ENCODE measurements around the gene CPD.
"Not testable (repeated sequence)": the region's sequence is repeated elsewhere in the genome, so short reads cannot be mapped to it uniquely, and the experiment has no call there.

The CPD gene

DNA sequence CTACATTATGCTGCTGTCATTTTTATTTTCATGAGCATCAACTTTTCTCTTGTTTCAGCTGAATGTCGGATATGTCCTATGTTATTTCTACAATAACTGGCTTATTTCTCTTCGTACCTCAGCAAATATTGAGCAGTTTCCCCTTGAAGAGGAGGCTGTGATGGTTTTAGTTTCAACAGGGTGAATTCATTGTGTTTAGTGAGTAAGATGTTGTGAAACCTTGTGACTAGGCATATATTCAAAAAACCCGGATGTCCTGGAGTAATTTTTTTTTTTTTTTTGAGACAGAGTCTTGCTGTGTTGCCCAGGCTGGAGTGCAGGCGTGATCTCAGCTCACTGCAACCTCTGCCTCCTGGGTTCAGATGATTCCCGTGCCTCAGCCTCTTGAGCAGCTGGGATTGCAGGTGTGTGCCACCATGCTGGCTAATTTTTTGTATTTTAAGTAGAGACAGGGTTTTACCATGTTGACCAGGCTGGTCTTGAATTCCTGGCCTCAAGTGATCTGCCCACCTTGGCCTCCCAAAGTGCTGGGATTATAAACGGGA lies 11.1 kb downstream of the CPD start:
- DNase-seq, result no peak

DNA sequence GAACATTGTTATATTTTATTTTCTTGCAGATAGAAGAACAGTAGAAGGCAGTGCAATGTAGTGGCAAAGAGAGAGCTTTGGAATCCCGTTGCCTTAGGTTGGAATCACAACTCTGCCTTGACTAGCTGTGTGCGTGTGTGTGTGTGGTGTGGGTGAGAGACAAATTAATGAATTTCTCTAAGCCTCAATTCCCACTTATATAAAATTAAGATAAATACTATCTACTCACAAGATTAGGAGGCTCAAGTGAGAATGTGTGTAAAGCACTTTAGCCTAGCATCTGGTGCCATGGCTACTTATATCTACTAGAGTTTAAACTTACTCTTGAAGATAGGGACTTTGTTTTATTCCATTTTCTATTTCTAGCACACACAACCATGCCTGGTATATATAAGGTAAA lies 12.8 kb downstream of the CPD start:
- no peak for DNase-seq

DNA sequence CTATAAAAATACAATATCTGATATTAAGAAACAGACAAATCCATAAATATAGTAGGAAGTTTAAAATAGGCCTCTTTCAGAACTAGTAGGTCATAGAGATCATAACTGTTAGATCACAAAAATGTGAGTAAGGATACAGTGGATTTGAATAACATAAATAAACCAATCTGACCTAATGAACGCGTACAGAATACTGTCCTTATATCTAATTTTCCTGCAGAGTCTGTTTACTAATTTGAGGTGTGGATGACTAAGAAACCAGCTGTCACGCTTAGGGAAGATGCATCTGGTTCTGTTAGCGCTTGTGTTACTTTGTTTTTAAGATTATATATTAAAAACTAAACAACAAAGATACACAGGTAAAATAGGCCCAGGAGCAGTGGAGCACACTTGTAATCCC lies 14.8 kb downstream of the CPD start:
- no peak for DNase-seq

DNA sequence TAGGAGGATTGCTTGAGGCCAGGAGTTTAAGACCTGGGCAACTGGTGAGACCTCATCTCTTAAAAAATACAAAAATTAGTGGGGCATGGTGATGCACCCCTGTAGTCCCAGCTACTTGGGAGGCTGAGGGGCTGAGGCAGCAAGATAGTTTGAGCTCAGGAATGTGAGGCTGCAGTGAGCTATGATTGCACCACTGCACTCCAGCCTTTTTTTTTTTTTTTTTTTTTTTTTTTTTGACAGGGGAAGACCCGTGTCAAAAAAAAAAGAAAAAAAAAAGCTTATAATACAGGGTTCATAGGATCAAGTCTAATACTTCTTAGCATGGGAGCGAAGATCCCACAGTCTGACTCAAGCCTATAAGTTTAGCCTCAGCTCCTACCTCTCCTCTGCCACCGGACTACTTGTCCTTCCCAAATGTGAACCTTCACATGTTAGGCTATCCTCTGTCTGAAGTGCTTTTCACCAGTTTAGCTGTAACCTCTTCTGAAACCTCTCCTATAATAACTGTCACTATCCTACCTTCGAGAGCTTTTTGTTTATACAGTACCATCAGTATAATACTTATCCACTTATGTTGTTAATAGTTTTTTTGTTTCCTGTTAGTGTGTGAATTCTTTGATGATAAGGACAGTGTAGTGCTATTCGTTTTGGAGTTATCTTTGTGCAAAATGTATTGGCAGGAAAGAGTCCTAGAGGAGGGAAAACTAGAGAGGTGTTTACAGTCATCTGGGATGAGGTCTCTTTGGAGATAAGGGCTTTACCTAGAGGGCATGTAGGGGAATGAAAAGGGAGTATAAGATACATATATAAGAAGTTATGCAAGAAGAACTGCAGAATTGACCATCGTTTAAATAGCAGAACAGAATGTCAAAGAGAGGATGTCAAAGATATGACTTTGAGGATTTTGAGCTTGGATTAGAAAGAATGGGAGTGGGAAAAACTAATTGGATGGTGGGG lies 15.5 kb downstream of the CPD start:
- DNase-seq, result no peak

DNA sequence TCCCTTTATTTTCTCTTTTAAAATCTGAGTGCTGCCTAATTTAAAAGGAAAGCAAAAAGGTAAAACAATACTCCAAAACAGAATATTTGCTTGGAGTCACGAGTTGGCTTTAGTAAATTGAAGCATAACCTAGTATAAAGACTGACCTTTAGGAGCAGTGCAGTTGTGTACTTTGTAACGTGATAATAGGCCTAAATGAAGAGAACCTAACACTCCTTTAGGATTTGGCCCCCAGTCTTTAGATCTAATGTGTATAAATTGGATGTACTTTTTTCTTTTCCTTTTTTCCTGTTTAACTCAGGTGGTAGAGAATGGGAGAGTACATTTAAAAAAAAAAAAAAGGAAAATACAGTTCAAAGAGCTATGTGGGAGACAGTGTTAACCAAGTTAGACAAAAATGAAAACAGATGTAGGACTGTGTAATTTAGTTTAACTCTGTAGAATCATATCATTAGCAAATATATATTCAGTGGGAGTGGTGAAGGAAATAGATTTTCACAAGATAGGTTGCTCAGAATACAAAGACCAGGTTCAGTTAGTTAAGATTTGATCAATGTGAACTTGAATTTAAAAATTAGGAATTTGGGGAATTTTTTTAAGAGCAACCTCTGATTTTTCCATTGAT lies 16.8 kb downstream of the CPD start:
- no peak for DNase-seq

DNA sequence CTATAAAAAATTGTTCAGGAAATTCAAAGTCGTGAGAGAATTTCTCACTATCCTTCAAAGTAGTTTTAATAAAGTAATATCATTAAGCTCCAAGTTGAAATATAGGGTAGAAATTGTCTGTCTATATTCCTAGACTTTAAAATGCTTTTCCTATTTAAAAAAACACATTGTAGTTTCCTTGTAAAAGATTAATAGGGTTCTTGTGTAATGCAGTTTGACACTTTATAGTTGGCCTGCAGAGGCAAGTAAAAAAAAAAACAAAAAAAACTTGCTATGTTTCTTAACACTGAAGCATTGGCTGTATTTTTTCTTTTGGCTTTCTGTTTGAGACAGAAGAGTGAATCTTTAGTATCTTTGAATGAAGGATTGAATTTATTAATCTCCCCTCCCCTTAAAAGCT lies 17.4 kb downstream of the CPD start:
- DNase-seq, result no peak

DNA sequence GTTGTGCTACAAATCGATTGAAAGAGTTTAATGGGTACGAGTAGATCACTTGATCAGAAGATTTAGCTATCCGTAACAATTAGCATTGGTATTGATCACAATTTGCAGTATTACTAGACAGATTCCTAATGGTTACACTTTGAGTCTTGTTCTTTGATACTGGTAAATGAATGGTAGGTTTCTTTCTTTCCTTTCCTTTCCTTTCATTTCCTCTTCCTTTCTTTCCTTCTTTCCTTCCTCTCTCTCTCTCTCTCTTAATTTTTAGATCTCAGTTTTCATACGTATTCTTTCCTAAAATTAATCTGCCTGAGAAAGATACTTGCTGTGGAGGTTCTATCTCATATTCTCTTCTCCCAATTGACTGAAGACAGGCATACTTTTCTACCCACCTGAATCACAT lies 17.9 kb downstream of the CPD start:
- DNase-seq, result no peak

DNA sequence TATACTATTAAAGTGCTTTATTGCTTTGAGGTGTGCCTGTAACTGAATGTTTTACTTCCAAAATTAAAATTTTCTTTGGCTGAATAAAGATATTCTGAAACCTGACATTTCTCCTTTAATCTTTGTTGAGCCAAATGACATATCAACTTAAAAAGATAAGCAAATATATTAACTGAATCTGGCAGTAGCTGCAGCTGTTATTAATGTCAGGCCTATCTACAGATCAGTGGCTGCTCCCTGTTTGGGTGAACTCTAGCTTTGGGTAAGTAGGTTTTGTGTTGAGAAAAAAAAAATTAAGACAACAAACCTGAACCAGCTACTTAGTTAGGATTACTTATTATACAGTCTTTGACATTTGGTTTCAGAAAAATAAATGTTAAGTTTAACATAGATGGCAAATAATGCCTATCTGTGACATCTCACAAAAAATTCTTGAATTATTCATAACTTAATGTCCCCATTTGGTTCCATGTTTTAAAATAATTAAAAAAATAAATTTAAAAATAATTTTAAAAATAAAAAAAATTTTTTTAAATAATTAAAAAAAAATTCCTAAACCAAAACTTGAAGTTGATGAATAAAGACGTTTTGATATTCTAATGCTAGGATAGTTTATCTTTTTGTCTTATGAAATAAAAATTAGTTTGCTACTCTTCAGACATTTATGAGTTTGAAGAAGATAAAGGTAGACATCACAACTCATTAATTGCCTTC lies 19.8 kb downstream of the CPD start:
- DNase-seq, result no peak

DNA sequence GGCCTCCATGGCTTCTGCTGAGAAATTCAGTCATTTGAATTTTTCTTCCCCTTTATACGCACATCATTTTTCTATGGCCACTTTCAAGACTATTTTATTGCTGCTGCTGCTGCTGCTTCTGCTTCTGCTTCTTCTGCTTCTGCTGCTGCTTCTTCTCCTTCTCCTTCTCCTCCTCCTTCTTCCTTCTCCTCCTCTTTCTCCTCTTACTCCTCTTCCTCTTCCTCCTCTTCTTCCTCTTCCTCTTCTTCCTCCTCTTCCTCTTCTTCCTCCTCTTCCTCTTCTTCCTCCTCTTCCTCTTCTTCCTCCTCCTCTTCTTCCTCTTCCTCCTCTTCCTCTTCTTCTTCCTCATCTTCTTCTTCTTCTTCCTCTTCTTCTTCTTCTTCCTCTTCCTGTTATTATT lies 22.4 kb downstream of the CPD start:
- no peak for DNase-seq

DNA sequence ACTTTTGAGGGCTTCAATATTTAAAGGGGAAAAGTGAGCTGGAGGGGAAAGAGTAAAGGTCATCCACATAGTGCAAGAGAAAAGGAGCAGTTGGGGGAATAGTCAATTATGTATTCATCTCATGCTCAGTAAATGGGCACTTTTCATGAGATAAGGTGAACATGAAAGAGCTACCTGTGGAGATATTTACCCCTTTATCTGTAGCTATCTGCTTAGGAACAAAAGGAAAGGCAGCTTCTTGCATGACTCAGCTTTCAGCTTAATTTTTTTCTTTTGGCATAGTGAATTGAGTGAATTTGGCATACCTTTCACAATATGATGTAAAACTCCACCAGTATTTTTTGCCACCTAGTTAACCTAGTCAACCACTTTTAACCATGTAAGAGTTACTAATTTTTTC lies 26.4 kb downstream of the CPD start:
- no peak for DNase-seq

DNA sequence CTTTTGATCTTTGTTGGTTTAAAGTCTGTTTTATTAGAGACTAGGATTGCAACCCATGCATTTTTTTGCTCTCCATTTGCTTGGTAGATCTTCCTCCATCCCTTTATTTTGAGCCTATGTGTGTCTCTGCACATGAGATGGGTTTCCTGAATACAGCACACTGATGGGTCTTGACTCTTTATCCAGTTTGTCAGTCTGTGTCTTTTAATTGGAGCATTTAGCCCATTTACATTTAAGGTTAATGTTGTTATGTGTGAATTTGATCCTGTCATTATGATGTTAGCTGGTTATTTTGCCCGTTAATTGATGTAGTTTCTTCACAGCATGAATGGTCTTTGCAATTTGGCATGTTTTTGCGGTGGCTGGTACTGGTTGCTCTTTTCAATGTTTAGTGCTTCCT lies 31.9 kb downstream of the CPD start:
- not testable (repeated sequence) for DNase-seq

DNA sequence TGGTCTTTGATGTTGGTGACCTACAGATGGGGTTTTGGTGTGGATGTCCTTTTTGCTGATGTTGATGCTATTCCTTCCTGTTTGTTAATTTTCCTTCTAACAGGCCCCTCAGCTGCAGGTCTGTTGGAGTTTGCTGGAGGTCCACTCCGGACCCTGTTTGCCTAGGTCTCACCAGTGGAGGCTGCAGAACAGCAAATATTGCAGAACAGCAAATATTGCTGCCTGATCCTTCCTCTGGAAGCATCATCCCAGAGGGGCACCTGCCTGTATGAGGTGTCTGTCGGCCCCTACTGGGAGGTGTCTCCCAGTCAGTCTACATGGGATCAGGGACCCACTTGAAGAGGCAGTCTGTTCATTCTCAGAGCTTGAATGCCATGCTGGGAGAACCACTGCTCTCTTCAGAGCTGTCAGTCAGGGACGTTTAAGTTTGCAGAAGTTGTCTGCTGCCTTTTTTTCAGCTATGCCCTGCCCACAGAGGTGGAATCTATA lies 33.3 kb downstream of the CPD start:
- not testable (repeated sequence) for DNase-seq

DNA sequence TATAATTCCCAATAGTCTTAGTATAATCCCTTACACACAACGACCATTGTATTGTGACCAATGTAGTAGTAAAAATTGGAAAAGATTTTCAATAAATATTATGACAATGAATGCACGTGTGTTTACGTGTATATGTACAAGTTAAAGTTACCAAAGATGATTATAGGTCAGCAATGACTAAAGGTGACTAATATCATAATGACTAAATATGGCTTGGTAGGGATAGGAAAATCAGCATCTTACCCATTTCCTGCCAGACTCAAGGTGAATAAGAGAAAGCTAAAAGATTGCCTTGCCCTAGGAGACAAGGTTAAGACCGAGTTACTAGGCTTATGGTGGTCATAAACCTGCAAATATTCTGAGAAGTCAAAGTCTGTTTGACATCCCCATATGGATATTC lies 34.4 kb downstream of the CPD start:
- DNase-seq, result no peak

DNA sequence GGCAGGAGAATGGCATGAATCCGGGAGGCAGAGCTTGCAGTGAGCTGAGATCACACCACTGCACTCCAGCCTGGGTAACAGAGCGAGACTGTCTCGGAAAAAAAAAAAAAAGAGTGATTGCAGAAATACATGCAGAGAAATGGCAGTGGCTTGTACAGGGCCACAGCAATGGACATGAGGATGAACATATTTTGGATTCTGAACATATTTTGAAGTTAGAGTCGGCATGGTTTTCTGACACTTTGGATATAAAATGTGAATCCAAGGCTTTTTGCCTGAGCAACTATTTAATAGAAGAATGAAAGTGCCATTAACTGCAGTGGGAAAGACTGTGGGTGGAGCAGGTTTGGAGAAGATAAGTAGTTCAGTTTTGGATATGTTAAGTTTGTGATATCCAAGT lies 35.8 kb downstream of the CPD start:
- no peak for DNase-seq

DNA sequence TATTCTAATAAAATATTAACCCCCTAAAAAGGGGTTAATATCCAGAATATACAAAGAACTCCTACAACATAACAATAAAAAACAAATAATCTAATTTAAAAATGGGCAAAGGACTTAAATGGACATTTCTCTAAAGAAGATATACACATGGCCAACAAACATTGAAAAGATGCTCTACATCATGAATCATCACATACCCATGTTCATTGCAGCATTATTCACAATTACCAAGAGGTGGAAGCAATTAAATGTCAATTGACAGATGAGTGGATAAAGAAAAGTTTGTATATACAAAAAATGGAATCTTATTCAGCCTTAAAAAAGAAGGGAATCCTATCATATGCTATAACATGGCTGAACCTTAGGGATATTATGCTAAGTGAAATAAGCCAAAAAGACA lies 36.8 kb downstream of the CPD start:
- DNase-seq, result no peak

DNA sequence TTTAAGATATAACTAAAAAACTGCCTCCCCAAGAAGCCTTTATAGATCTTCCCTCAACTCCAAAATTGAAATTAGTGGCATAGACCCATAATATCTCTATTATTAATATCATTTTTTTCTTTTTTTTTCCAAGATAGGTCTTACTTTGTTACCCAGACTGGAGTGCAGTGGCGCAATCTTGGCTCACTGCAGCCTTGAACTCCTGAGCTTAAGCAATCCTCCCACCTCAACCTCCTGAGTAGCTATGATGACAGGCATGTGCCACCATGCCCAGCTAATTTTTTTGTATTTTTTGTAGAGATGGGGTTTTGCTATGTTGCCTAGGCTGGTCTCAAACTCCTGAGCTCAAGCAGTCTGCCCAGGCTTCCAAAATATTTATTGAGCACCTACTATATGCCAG lies 39.3 kb downstream of the CPD start:
- DNase-seq, result not testable (repeated sequence)

DNA sequence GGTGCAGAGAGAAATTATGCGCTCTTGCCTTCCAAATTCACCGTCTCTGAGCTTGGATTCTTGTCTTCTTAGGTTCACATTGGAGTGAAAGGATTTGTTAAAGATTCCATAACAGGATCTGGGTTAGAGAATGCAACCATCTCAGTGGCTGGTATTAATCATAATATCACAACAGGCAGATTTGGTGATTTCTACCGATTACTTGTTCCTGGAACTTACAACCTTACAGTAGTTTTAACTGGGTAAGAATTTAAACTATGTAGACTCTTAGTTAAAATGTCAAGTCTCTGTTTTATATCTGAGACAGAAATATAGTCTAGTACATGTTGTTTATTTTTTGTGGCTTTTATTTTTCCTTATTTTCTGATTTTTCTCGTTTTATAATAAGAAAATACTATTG lies 42.9 kb downstream of the CPD start:
- no peak for DNase-seq

DNA sequence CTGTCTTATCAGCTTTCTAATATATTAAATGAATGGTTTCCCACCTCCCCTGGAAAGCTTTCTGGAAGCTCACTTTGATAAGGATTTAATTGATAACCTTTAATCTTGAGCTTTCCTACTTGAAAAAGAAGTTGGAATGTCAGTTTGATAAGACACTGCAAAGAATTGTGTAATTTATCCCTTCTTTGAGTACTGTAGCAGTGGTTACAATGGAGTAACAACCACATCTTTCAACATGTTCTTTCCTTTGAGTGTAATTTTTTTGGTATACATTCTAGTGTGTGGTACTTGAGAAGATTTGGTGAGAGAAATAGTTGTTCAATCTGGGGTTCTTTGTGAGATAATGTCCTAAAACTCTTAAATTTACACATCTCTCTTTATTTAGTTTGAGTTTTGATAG lies 43.4 kb downstream of the CPD start:
- DNase-seq, result no peak

DNA sequence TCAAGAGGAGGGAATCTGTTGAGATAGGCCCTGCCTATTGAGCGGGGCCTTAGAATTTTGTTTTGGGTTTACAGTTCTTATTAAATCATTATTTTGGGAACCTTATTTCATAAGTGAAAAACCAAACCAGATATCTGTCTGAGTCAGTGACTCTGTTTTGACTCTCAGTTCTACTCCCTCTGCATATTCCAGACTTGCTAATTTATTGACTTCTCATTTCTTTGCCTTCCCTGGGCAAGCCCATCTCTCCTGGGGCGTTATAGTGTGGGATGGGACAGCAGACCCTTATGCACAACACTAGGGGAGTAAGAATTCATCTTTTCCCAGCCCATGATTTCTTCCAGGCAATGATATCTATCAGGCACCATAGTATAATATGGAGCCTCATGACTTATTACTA lies 45.7 kb downstream of the CPD start:
- no peak for DNase-seq

DNA sequence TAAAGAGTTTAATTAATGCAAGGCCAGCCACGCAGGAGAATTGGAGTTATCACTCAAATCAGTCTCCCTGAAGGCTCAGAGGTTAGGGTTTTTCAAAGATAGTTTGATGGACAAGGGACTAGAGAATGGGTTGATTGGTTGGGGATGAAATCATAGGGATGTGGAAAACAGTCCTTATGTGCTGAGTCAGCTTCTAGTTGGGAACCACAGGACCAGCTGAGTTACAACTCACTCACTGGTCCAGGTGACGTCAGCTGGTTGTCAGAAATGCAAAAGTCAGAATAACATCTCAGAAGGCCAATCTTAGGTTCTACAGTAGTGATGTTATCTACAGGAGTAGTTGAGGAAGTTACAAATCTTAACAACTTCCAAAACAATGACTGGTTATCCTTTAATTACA lies 47.6 kb downstream of the CPD start:
- no peak for DNase-seq

DNA sequence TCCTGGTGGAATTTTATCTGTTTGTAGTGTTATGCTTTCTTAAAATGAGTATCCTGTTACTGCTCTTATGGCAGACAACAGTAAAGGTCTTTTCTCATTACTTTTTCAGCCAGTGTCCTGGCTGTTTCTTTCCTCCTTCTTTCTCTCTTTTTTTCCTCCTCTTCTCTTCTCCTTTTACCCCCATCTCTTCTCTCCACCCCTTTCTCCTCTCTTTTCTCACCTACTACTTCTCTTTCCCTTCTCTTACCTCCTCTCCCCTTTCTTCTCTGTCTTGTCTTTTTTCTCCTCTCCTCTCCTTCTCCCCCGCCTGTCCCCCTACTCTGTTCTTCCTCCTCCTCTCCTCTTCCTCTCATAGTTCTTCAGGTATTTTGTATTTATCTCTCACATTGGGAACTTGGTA lies 48.9 kb downstream of the CPD start:
- no peak for DNase-seq

DNA sequence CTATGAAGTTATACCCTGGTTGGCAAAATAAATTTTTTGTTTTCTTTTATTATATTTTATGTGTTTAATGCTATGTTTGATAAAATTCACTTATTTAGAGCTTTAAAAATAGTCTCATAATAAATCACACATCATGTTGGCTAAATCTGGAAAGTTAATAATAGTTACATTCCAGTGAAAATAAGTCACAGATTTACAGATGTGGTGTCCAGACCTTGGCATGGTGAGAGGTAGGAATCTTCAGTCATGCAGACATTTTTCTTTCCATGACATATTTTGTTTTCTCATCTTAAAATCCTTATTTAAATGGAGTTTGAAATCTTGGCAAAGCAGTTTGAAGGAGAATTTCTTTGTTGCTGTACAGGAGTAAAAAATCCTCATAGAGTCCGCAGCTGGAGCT lies 50.4 kb downstream of the CPD start:
- DNase-seq, result no peak

DNA sequence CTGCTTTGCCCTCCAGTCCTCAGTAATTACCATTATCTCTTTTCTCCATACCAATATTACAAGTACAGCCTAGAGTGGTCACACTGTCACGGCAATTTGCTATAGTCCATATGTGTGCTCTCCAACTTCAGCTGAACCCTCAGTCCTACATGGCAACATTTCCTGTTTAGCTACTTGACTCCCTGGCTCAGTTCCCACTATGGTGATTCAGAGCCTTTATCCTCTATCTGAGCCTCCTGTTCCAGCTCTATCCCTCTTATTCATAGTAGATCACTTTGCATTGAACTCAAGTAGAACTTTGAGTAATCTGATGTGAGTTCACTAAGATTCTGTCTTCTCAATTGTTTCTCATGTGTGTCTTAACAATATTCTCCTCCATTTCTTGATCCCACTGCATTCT lies 54.8 kb downstream of the CPD start:
- no peak for DNase-seq

DNA sequence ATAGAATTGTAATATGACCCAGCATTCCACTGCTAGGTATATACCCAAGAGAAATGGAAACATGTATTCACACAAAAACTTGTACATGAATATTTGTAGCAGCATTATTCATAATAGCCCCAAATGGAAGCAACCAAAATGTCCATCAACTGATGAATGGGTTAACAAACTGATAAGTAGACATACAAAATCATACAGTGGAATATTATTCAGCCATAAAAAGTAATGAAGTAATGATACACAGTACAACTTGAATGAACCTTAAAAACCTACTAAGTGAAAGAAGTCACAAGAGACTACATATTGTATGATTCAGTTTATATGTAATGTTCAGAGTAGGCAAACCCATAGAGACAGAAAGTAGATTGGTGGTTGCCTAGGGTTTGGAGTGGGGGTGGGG lies 58.0 kb downstream of the CPD start:
- DNase-seq, result no peak

Data from NCI-H2081 treated with DMSO at 0.1 percent for 48 hours (cell line).